GM13976 (cell line): ENCODE results near the gene TIMP3.

ENCODE experiments used
- DNase-seq: peaks from one replicate; pipeline ENCODE4 v3.0.0; 2012; ENCODE audit warnings: low spot score
- in situ Hi-C: fragments of 300-500 bp; cut with MboI; formaldehyde crosslinking; loops from one replicate; pipeline ENCODE4 v1.12.0; 2022; ENCODE audit warnings: low sequenced_read_pairs, mixed read lengths, inconsistent platforms; ENCODE audit not compliant: unreplicated experiment
- TF ChIP-seq, protein P1 (sequence below): IDR thresholded peaks from 2 replicates; pipeline ENCODE4 v1.5.1; 2012; ENCODE audit warnings: borderline replicate concordance, mild to moderate bottlenecking; ENCODE audit not compliant: insufficient read depth; ENCODE audit errors: extremely low read depth, missing control alignments, control extremely low read depth

The TIMP3 gene

GRCh38 chr22:32820131-32821119, 18.9 kb downstream of the TIMP3 start:
- in situ Hi-C loops = no loop called here
- DNase-seq = no peak
- TF ChIP-seq, protein P1, sequence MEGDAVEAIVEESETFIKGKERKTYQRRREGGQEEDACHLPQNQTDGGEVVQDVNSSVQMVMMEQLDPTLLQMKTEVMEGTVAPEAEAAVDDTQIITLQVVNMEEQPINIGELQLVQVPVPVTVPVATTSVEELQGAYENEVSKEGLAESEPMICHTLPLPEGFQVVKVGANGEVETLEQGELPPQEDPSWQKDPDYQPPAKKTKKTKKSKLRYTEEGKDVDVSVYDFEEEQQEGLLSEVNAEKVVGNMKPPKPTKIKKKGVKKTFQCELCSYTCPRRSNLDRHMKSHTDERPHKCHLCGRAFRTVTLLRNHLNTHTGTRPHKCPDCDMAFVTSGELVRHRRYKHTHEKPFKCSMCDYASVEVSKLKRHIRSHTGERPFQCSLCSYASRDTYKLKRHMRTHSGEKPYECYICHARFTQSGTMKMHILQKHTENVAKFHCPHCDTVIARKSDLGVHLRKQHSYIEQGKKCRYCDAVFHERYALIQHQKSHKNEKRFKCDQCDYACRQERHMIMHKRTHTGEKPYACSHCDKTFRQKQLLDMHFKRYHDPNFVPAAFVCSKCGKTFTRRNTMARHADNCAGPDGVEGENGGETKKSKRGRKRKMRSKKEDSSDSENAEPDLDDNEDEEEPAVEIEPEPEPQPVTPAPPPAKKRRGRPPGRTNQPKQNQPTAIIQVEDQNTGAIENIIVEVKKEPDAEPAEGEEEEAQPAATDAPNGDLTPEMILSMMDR = no peak

- DNase-seq = no peak
- in situ Hi-C loops = no loop called here
- TF ChIP-seq, protein P1 = no peak
Measured at GRCh38 chr22:32822179-32822877, 20.8 kb downstream of the TIMP3 start.

DNA sequence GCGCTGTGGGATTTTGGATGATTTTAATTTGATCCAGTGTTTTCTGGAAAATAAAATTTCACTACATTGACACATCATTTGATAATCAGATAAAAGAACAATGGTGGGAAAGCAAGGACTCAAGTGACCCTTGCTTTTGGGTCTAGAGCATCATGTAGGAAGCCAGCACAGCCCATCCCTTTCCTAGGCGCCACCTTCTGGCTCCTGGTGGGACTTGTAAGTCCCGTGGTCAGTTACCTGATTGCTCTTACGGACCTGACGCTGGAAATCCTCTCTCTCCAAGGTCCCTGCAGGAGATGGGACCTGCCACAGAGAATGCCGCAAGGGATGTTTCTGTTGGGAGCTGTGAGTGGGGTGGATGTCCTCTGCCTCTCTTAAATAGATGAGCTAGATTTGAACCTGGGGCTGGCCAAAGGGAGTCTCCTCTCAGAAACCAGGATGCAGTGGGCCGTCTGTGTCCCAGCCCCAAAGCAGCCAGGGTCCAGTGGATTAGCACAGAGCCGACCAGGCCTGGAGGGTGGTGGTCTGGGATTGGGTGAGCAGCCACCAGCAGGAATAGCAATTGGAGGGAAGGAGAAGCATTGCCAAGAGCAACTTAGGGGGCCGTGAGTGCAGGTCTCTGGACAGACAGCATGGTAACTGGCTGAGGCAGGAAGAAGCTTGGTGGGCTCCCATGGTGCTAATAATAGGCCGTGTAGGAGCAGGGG, 21.7 kb downstream of the TIMP3 start:
- TF ChIP-seq, protein P1 = peak; percentile 29
- in situ Hi-C loops = no loop called here
- peak; percentile 42 for DNase-seq

GRCh38 chr22:32824531-32825312, 23.2 kb downstream of the TIMP3 start:
- DNase-seq = no peak
- TF ChIP-seq, protein P1 = no peak
- in situ Hi-C loops = no loop called here

- in situ Hi-C loops = no loop called here
- DNase-seq = no peak
- TF ChIP-seq, protein P1 = no peak
Measured at GRCh38 chr22:32826537-32826936, 25.0 kb downstream of the TIMP3 start.
